PC-3 (cell line): ENCODE results near the gene ANKRD50. TPM values are rescaled to one million over a fixed set of nuclear protein-coding genes. Genes with fewer than 3 reads are reported as not detected.

Experiments used
- ATAC-seq: fragments of 200-7000 bp; cut with Tn5 transposase; 2 replicates; pipeline ENCODE4 v1.9.1; 2020; ENCODE audit warnings: mild to moderate bottlenecking, moderate library complexity
- Bru-seq: library from RNA; stranded (reverse); fragments of 400-500 nt; gene quantifications from one replicate; lab custom pipeline; 2021; lab: Mats Ljungman, UMichigan
- BruChase-seq, 2 experiments: library from RNA; stranded (reverse); fragments of 400-500 nt; gene quantifications; one replicate each; lab custom pipeline; 2021; lab: Mats Ljungman, UMichigan
- BruUV-seq: library from RNA; stranded (reverse); fragments of 400-500 nt; replicated peaks from 2 replicates; lab custom pipeline; 2021; lab: Mats Ljungman, UMichigan
- CTCF ChIA-PET: fragments of 300-600 bp; sonication (Branson Sonifier 250); formaldehyde crosslinking; loops from one replicate; lab custom pipeline; 2022; ENCODE audit warnings: antibody characterized with exemption; lab: Charles Lee
- POLR2A ChIA-PET: fragments of 300-600 bp; sonication (Branson Sonifier 250); formaldehyde crosslinking; loops from one replicate; lab custom pipeline; 2022; ENCODE audit warnings: antibody characterized with exemption; ENCODE audit not compliant: unreplicated experiment; lab: Charles Lee
- DNase-seq: peaks from one replicate; pipeline ENCODE4 v3.0.0-alpha.2; 2015
- H2AFZ ChIP-seq: fragments of 300-600 bp; sonication (generic); 2 replicates; pipeline ENCODE4 v1.6.0; 2016; ENCODE audit warnings: antibody characterized with exemption, low read length
- H3F3A ChIP-seq: fragments of 300-600 bp; sonication (generic); one replicate; pipeline ENCODE4 v1.6.0; 2017; ENCODE audit warnings: antibody characterized with exemption, low read length, control low read depth, mild to moderate bottlenecking; ENCODE audit not compliant: unreplicated experiment
- H3K27ac ChIP-seq: fragments of 300-600 bp; sonication (generic); 2 replicates; pipeline ENCODE4 v1.5.1; 2016; ENCODE audit warnings: mild to moderate bottlenecking, low read length
- H3K27me3 ChIP-seq: fragments of 300-600 bp; sonication (generic); 2 replicates; pipeline ENCODE4 v1.6.1; 2016; ENCODE audit warnings: low read length, mixed read lengths
- H3K36me3 ChIP-seq: fragments of 300-600 bp; sonication (generic); 2 replicates; pipeline ENCODE4 v1.6.1; 2016; ENCODE audit warnings: low read depth, mixed run types, low read length, mixed read lengths
- H3K4me1 ChIP-seq: fragments of 300-600 bp; sonication (generic); 2 replicates; pipeline ENCODE4 v1.5.1; 2016; ENCODE audit warnings: low read length; ENCODE audit not compliant: insufficient read depth
- H3K4me2 ChIP-seq: fragments of 300-600 bp; sonication (generic); 2 replicates; pipeline ENCODE4 v1.6.0; 2016; ENCODE audit warnings: low read length
- H3K4me3 ChIP-seq: fragments of 300-600 bp; sonication (generic); 2 replicates; pipeline ENCODE4 v1.5.1; 2016; ENCODE audit warnings: mild to moderate bottlenecking, low read length, mixed read lengths
- H3K79me2 ChIP-seq: fragments of 300-600 bp; sonication (generic); 2 replicates; pipeline ENCODE4 v1.6.1; 2017; ENCODE audit warnings: low read length, mixed read lengths
- H3K9ac ChIP-seq: fragments of 300-600 bp; sonication (generic); 2 replicates; pipeline ENCODE4 v1.6.0; 2016; ENCODE audit warnings: mild to moderate bottlenecking, low read length
- H3K9me2 ChIP-seq: fragments of 300-600 bp; sonication (generic); replicated peaks from 2 replicates; pipeline ENCODE4 v1.6.1; 2016; ENCODE audit warnings: mixed run types, low read length, mixed read lengths
- H3K9me3 ChIP-seq: fragments of 300-600 bp; sonication (generic); 2 replicates; pipeline ENCODE4 v1.6.1; 2016; ENCODE audit warnings: low read length, mixed read lengths
- H4K20me1 ChIP-seq: fragments of 300-600 bp; sonication (generic); 2 replicates; pipeline ENCODE4 v1.6.1; 2016; ENCODE audit warnings: low read length, mixed read lengths
- CTCF ChIP-seq: fragments of 300-600 bp; sonication (generic); conservative IDR thresholded peaks from 2 replicates; pipeline ENCODE4 v1.5.1; 2017; ENCODE audit warnings: antibody characterized with exemption, low read depth, mild to moderate bottlenecking, low read length
- EZH2 ChIP-seq: fragments of 300-600 bp; sonication (generic); IDR thresholded peaks from one replicate; pipeline ENCODE4 v1.6.1; 2017; ENCODE audit warnings: antibody characterized with exemption, mild to moderate bottlenecking, low read length; ENCODE audit not compliant: unreplicated experiment
- EZH2phosphoT487 ChIP-seq: fragments of 300-600 bp; sonication (generic); IDR thresholded peaks from 2 replicates; pipeline ENCODE4 v1.6.1; 2018; ENCODE audit warnings: mild to moderate bottlenecking, antibody characterized with exemption, low read length, borderline replicate concordance
- intact Hi-C: fragments of 100-400 bp; cut with micrococcal nuclease; formaldehyde crosslinking; loops from 2 replicates; pipeline ENCODE4 v1.9.0; 2023
- long read RNA-seq: library from polyadenylated mRNA; unstranded; transcript quantifications from one replicate; pipeline ENCODE4 v2.0.0, GENCODE V29; 2021; ENCODE audit not compliant: unreplicated experiment
- total RNA-seq: library from RNA; depleted of rRNA; stranded (reverse); fragments of >200 nt; gene quantifications from 2 replicates; pipeline ENCODE4 v1.2.3, GENCODE V29; 2014; rRNA removed

Gene ANKRD50
- total RNA-seq (26.3 and 29.3 TPM in 2 replicates), Bru-seq, nascent RNA (percentile 97 among the genes with signal in this experiment), BruChase-seq, experiment 1, labeled RNA remaining after a 6-hour chase (percentile 94 among the genes with signal in this experiment), BruChase-seq, experiment 2, labeled RNA remaining after a 2-hour chase (percentile 95 among the genes with signal in this experiment)
- long read RNA-seq, full-length matches to known transcripts: 15 of 47 reads
- long read RNA-seq, partial matches to known transcripts: 13 of 47 reads
- long read RNA-seq, other reads (novel, unspliced or antisense): 19 of 47 reads

- Histone ChIP-seq H3K9me3 (no peaks in the 10 kb centered on the region), H3K79me2 (peaks cover 49% of the 10 kb centered on the region), H3K27me3 (no peaks in the 10 kb centered on the region), H3F3A (no peaks in the 10 kb centered on the region), H3K27ac (peak within 1 kb of the TSS; percentile 93), H3K4me3 (peak within 1 kb of the TSS; percentile 92), H3K4me1 (peaks cover 29% of the 10 kb centered on the region), H4K20me1 (peaks cover 38% of the 10 kb centered on the region), H3K9me2 (no peaks in the 10 kb centered on the region), H2AFZ (peak within 1 kb of the TSS; percentile 99), H3K9ac (peak within 1 kb of the TSS; percentile 85), H3K4me2 (peak within 1 kb of the TSS; percentile 95), H3K36me3 (peaks cover 9% of the 10 kb centered on the region)
- ATAC-seq: peak; percentile 59
- ChIA-PET CTCF (interaction anchor here (0.5 kb wide), 2 partner anchors 12 to 14 kb away, joined by 3 read pairs; no protein-coding TSS in a partner anchor), POLR2A (interaction anchor here (0.6 kb wide), 1 partner anchor 57 kb away, joined by 3 read pairs; no protein-coding TSS in a partner anchor)
- intact Hi-C loops: loop anchor here (1.0 to 5.0 kb wide), 4 partner anchors 230 to 535 kb away; no protein-coding TSS in a partner anchor
- TF ChIP-seq CTCF (no peak), EZH2phosphoT487 (no peak), EZH2 (no peak)
- BruUV-seq: no TSS peak
- DNase-seq: peak; percentile 82
Observed at GRCh38 chr4:124712372-124713184, at the start of gene ANKRD50. ANKRD50 (minus strand) TSS chr4:124712732; CDS start chr4:124710511, 2,221 bp downstream.

- TF ChIP-seq EZH2: no peak
- no peak for TF ChIP-seq CTCF
- TF ChIP-seq EZH2phosphoT487: no peak
- Histone ChIP-seq H2AFZ (no peak overlapping the region), H3K4me3 (no peak overlapping the region), H3K36me3 (no peaks in the 10 kb centered on the region), H3K9me2 (no peaks in the 10 kb centered on the region), H3K27ac (peak overlapping the region; percentile 13; the same call in 1 of the 2 replicates), H3K79me2 (no peaks in the 10 kb centered on the region), H3K27me3 (no peaks in the 10 kb centered on the region), H3K4me1 (peaks cover 24% of the 10 kb centered on the region), H3K4me2 (no peak overlapping the region), H3K9ac (no peak overlapping the region), H3K9me3 (no peaks in the 10 kb centered on the region), H3F3A (no peaks in the 10 kb centered on the region), H4K20me1 (no peaks in the 10 kb centered on the region)
- ChIA-PET CTCF (no interaction called here), POLR2A (no interaction called here)
- intact Hi-C loops: no loop called here
- BruUV-seq: no TSS peak
- ATAC-seq (peak; percentile 35; the same call in 1 of the 2 replicates), DNase-seq (peak; percentile 50)
Observed at GRCh38 chr4:124757126-124757525, 44.6 kb upstream of the ANKRD50 start.
